GM19035 (cell line): ENCODE measurements around the gene ABI3BP.

Experiments used
- ATAC-seq: cut with Tn5 transposase; IDR thresholded peaks from one replicate; pipeline ENCODE4 v1.9.1; 2021; ENCODE audit not compliant: unreplicated experiment

ABI3BP gene

DNA sequence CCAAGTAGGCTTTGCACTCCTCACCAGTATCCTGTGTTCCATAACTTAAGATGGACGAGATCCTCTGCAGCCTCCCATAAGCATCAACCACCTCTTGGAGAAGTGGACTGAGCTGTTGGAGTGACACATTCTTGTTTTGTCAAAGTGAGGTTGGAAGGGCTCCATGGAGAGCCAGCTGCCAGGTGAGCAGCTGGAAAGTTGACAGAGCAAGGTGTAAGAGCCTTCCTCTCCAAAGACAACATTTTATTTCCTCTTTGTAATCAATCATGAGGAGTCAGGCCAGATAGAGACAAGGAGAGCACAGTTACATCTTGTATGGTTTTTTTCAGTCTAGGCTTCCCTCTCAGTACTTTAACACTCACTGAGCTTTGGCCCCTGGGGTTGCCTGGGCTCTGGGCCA is 5.1 kb downstream of the ABI3BP start:
- no peak for ATAC-seq

DNA sequence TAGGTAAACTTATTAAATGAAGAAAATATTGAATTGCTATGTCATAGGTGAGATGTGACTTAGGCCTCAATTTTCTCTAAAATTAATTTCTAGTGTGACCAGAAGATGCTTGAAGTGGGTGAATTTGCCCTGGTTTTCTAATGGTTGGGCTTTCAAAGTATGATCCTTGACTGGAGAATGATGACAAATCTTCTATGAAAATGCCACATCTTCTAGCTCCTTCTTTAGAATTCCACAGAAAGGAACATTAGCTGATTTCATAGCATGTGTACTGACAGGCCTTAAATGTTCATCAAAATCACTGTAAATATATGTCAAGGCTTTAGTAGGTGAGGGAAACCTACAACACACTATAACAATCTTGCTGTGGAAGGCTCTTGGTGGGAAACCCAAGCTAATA is 8.9 kb downstream of the ABI3BP start:
- no peak for ATAC-seq

DNA sequence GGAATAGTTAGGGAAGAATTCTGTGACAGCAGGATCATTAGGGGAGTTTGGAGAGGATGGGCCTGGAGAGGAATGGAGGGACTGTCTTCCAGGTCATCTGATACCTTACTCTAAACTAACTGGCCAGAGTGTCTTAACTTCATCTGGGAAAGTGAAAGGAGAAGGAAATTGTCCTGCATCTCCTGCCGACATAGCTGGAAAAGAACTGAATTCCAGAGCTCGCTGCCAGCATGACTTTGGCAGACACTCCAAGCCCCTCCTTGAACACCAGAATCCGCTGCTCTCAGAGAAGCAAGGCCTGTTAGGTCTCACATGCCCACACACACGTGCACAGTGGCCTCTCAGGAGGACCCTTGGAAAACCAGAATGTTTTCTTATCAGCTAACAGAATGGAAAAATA is 10.5 kb downstream of the ABI3BP start:
- no peak for ATAC-seq

DNA sequence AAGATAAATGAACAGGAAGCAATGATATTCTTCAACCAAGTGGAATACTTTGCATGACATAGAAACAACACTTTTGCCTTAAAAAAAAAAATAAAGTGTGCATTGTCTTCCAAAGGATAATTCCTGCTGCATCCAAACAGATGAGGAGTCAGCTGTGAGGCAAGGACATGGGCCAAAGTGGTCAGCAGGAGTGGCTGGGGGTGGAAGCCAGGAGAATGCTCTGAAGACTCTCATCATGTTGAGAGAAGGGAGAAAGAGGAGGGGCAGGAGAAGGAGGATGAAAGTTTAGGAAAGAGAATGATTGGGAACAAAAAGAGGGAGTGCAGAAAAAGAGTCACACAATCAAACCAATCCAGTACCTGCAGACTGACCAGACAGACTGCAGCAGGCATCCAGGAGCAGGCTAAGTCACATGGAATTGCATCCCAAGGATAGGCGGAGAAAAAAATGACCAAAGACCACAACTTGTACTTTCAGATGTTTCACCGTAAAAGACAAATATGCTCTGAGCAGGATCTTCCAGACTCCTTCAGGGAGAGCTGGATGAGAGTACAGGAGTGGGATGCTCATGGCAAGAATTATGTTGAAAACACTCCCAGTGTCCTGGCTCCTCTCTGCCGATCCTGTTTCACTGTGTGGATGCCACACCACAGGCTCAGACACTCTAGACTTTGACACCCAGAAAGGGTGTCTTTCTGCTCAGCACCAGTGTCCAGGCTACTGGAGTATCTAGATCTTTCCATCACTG is 11.9 kb downstream of the ABI3BP start:
- ATAC-seq = no peak

DNA sequence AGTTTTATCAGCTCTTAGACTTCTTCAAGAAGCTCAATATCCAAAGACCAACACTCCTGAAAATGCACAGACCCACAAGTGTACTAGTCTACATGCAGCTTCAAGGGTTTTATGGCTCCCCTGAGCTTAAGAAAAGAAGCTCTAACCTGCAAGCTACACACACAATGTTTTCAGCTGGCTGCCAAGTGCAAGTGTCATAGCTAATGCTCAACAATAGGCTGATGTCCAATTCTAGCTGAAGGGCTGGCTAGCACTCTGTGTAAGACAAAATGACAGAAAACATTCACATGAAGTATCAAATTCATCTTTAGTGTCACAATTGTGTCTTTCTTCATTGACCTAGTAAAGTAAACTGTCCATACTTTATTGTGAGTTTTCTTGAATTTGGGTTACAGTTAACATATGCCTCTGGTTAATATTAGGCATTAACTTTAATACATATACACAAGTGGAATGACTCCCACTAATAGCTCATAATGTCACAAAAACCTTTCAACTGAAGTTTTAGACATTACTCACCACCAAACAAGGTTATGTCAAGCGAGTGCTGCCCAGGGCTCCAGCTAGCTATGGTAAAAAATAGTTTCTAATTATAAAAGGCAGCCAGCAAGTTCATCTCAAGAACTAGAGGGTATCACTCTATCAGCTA is 15.1 kb downstream of the ABI3BP start:
- ATAC-seq = no peak

DNA sequence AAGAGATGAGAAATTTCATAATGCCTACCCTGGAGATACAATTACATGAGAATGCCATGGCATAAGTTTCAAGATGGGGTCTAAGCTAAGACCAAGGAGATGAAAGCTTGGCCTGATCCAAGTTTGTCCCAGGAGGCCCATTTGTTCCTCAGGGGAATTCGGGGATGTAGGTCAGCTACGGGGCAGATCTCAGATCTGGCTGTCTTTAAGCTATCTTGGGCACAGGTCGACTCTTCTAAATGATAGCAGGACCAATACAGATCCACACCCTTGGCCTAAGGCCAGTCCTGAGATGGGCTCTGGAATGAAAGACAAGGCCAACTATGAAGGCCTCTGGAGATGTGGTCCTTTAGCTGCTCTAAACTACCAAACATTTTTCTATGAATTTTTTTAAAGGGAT is 16.6 kb downstream of the ABI3BP start:
- no peak for ATAC-seq

DNA sequence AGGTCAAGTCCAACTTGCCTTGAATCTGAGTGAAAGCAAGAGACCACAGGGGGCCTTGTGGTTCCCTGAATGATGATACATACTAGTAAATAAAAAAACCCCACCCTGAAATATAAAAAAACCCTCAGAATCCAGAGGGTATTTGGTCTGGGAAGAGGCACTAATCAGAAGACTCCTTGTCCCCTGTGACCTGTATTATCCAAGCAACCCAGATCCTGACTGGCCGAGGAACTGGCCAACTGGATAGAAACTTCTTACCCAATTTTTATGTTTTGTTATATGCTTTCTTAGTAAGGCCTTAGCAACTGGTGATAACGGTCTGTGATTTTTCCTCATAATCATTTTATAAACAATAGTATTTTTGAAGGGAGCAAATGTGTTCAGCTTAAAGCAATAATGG is 17.5 kb downstream of the ABI3BP start:
- no peak for ATAC-seq

DNA sequence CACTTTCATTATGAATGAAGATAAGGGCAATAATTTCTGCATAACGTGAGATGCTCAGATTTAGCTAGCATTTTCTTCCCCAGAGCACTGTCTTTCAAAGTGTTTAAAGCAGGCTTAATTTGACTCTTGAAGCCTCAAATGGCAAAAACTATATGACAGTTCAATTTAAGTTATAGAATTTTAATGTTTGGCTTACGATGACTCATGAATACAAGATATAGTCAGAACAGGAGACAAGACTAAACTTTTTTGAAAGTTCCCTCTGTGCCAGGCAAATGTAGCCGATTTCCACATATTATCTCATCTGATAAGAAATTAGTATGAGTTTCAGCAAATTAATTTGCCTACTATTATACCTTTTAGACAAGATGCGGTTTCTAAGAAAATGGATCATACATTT is 19.6 kb downstream of the ABI3BP start:
- no peak for ATAC-seq

DNA sequence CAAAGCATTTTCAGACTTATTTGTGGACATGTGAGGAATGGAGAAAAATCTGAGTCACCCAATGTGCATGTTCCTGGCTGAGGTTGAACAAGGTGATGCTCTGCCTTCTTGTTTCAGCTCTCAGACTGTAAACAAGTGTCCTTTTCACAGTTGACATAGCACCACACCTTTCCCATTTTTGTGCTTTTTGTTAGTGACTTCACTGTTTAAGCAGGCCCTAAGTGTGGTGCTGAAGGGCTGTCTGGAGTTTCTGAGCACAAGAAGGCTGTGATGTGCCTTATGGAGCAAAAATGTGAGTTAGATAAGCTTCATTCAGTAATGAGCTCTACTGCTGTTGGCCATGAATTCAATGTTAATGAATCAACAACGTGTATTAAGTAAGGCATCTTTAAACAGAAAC is 20.4 kb downstream of the ABI3BP start:
- no peak for ATAC-seq

DNA sequence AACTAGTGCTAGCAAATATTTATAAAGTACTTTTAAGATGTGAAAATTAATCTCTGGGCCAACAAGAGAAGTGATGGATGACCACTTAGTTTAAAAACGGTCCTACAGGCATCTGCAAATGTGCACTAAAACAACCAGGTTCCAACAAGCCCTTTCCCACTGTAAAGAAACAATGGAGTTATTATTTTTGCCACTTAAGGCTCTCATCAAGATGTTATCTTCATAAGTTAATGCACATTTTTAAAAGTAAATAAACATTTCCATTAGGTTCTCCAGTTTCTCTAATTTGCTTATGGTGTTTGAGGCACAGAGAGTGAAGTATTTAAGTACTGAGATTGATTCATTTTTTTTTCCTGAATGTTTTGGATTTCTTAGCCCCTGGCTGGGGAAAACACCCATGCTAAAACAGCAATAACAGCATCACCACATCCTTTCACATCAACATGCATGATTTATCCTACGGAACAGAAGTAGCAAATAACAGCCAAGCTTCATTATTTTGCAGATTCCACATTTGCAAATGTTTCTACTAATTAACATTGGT is 20.8 kb downstream of the ABI3BP start:
- no peak for ATAC-seq

DNA sequence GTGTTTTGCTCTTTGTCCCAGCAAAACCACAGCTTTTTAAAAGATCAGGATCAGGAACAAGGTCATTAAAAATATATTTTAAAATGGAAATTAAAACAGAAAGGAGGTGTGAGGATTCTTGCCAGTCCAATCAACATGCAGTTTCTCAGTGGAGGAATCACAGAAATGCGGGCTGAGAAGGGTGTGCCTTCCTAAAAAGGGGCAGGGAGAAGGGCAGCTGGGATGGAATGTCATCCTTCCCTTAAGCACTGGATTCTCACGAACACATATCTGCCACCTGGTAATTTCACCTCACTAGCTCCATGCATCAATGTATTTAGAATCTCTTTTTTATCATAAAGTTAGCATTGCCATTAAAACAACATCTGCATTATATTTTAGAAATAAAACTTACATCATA is 21.4 kb downstream of the ABI3BP start:
- ATAC-seq = no peak

DNA sequence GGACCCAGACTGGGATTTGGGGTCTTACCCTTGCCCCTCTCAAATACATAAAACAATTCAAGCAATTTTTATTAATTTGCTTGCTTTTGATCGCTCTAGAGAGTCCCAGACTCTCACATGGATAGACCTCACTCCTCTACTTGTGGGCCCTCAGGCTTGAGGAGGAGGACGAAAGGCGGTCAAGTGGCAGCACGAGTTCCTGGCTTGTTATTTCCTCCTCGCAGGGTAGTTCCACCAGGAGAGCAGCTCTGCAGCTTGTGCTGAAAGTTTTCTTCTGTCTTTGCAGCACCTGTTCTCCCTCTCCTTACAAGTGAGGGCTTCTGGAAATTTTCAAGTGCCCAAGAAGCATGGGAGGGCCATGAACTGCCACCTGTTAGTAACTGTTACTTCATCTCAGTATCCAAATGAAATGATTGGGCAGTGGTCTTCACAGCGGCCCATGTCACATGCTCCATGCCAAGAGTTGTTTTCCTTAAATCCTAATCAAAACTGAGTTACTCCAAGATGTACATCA is 22.7 kb downstream of the ABI3BP start:
- ATAC-seq = no peak

DNA sequence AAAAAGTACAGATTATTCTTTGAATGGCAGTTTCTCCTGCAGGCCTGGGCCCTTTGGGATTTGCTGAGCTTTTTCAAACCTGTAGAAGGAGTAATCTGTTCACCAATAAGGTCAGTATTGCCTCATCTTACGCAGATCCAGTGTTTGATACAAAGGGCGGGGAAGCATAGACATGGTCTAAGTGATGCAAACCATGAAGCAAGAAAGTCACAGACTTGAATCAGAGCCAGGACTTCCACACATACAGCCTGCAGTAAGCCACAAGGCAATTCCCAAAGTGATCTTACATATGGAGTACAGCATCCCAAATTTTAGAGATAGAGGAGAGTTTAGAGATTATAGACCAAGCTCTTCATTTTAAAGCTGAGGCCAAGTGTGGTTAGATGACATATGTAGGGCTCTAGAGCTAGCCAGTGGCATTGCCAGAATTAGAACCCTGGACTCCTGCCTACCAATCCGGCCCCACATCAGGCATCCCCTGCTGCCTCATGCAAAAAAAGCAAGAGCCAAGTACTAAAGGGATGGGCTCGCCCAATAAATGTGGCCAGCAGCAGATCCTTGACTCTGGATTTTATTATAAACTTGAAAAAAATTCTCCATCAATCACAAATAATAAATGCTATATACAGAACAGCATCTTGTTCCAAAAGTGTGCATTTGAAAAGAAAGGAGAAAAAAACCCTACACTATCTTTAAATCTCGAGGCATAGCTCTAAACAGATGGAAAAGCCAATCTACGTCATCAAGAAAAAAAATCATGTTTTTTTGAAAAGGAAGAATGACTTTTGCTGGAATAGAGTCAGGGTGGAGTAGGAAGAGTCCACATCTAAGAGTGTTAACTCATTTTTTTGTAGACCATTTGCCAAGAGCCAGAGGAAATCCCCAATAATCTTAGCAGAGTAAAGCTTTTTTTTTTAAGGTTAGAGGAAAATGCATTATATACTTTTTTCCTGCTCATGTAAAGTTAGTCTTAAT is 24.0 kb downstream of the ABI3BP start:
- no peak for ATAC-seq

DNA sequence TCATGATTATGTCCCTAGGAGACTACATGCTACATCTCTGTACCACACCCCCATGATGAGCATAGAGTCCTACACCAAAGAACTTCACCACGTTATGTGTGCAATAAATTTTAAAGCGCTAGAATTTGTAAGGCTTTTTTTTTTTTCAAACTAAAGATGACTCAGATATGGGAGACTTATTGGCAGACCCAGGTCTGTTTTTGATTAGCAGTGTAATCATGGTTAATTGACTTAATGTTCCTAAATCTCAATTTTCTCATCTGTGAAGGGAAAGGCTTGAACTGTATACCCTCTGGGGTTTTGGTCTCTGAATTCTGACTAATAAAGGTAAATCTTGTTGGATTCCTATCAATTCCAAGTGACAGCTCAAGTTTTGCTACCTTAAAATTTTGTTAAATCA is 26.4 kb downstream of the ABI3BP start:
- no peak for ATAC-seq

DNA sequence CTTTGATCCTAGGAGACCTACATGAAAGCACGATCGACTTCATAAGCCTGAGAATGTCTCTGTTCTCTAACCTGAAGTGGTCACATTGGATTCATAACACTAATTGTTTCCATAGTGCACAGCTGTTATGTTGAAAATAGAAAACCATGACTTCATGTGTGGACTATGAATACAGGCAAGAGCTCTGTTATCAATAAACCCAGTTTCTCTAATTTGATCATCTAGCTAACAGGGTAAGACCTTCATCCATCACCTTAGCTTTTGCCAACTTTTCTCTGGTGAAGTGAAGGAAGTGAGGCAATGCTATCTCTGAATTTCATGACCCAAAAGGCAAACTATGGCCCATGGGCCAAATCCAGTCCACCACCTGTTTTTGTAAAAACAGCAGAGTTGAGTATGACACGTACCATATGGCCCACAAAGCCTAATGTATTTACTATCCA is 27.2 kb downstream of the ABI3BP start:
- no peak for ATAC-seq

DNA sequence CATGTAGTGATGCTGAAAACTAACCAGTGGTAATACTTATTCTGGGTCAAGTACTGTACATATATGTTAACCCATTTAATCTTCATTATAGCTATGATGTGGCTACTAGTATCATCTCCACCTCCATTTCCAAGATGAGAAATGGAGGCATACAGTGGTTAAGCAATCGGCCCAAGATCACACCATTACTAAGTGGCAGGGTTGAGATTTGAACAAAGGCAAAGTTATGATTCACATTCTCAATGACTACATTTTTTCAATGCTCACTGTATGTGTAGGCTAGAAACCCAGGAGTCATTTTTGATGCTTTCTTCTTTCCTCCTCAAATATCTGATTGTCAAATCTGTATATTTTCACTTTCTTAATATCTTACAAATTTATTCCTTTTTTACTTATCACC is 30.2 kb downstream of the ABI3BP start:
- ATAC-seq = no peak

DNA sequence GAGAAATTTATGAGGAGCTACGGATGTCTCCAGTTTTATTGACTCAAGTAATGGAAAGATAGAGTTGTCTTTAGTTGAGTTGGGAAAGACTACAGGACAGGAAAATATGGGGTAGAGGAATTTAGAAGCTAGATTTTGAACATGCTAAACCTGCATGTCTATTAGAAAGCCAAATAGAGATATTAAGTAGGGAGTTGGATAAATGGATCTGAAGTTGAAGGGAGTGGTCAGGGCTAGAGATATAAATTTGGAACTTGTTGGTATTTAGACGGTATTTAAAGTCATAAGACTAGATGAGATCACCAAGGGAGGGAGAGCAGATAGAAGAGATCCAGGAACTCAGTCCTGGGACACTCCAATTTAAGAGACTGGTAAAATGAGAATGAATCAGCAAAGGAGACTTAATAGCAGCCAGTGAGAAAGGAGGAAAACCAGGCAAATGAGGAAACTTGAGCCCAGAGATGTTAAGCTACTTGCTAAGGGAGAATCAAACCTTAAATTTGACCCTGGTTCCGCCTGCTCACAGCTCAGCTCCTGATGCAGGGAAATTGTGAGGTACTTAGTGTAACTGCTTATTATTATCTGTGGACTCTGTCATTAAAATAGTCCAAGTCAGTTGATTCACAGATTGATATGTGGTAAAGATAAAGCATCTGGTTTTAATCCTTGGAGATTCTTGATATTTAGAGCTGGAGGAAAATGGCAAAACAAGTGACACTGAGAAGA is 35.8 kb downstream of the ABI3BP start:
- no peak for ATAC-seq

DNA sequence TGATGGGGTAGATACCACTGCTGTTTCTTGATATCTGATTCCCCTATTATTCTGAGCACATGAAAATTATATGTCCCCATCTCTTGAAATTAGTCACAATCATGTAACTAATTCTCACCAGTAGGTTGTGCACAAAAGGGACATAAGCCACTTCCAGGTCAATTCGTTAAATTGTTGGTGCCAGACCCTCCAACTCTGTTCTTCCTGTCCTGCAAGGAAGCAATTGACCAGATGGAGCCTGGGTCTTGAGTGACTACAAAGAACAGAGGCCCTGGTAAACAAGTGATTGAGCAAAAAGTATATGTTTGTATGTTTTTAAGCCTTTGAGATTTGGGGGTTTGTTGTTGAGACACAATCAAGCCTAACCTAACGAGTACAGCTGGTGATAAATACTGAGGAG is 36.9 kb downstream of the ABI3BP start:
- no peak for ATAC-seq

DNA sequence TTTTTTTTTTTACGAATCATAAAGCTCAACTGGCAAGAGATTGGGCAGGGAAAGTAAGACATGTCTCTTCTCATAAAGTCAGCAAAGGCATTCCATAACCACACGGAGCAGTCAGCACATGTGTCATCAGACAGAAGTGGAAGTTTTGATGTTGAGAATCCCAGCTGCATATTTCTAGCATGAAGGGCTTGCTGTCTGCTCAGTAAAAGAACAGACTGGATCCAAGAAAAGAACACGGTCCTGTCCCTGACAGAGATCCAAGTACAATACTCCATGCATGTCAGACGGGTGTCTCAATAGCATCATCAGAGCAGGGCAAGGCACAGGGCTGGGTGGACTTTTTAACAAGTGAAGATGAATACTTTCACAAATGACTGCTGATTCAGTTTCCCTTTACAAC is 38.2 kb downstream of the ABI3BP start:
- ATAC-seq = no peak

DNA sequence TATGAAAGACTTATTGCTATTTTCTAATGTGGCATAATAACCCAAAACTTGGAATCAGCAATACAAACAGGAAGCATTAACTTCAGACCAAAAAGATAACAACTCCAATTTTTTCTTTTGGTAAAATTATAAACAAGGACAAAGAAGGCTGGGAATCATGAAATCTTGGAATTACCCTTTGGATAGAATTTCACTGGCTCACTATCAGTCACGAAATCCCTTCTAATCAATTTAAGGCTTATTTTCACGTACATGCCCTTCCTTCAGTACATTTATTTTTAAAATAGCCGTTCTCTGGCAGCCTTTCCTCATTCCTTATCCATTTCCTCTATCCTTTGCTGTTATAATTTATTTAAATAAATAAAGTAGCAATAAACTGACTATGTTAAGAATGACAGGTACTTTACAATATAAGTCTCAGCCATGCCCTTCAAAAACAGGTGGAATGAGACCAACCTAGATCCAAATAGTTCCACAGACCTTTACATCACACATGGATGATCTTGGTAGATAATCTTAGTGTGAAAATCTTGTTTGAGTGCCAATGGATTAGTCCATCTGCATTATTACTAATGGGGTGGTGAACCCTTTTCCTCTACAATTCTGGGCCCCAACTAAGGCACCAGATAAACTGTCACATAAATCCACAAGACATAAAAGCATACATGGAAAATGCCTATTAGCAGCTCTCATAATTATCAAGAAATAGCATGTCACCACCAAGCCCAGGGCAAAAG is 38.9 kb downstream of the ABI3BP start:
- no peak for ATAC-seq
